HG02970 (cell line): Measurements from ENCODE around the gene WDR86.

Source experiments
- ATAC-seq: cut with Tn5 transposase; IDR thresholded peaks from one replicate; pipeline ENCODE4 v1.9.1; 2021; ENCODE audit warnings: mild to moderate bottlenecking, moderate library complexity, moderate number of reproducible peaks; ENCODE audit not compliant: unreplicated experiment, low FRiP score

The WDR86 gene

GRCh38 chr7:151363182-151363581, 46.7 kb downstream of the WDR86 start:
- ATAC-seq, result no peak

GRCh38 chr7:151361193-151361959, 48.5 kb downstream of the WDR86 start:
- no peak for ATAC-seq

GRCh38 chr7:151352512-151352911, 57.3 kb downstream of the WDR86 start:
- no peak for ATAC-seq

GRCh38 chr7:151351967-151352366, 57.9 kb downstream of the WDR86 start:
- ATAC-seq, result no peak

GRCh38 chr7:151351027-151351426, 58.8 kb downstream of the WDR86 start:
- no peak for ATAC-seq

- peak; percentile 44 for ATAC-seq
Measured at GRCh38 chr7:151349507-151349853, 60.4 kb downstream of the WDR86 start.

- no peak for ATAC-seq
Measured at GRCh38 chr7:151348970-151349369, 60.9 kb downstream of the WDR86 start.

GRCh38 chr7:151347200-151347599, 62.6 kb downstream of the WDR86 start:
- ATAC-seq, result no peak

GRCh38 chr7:151346470-151346769, 63.4 kb downstream of the WDR86 start:
- ATAC-seq, result no peak

GRCh38 chr7:151345576-151346469, 64.0 kb downstream of the WDR86 start:
- ATAC-seq, result no peak

GRCh38 chr7:151343516-151343915, 66.3 kb downstream of the WDR86 start:
- ATAC-seq, result no peak

- no peak for ATAC-seq
Measured at GRCh38 chr7:151342811-151343210, 67.0 kb downstream of the WDR86 start.

GRCh38 chr7:151342102-151342646, 67.7 kb downstream of the WDR86 start:
- peak; percentile 45 for ATAC-seq

GRCh38 chr7:151341357-151342101, 68.3 kb downstream of the WDR86 start, which contains the start of gene NUB1:
Gene NUB1 (plus strand): TSS chr7:151341812. CDS start chr7:151345350, 3,538 bp downstream.
- peak; percentile 53 for ATAC-seq

- ATAC-seq, result no peak
Measured at GRCh38 chr7:151340794-151341356, 69.0 kb downstream of the WDR86 start.

GRCh38 chr7:151339651-151340382, 70.0 kb downstream of the WDR86 start:
- ATAC-seq, result no peak

- no peak for ATAC-seq
Measured at GRCh38 chr7:151338809-151339208, 71.0 kb downstream of the WDR86 start.

GRCh38 chr7:151337346-151337745, 72.5 kb downstream of the WDR86 start:
- ATAC-seq, result no peak

- ATAC-seq, result no peak
Measured at GRCh38 chr7:151336027-151336708, 73.7 kb downstream of the WDR86 start.
